ENCODE data around the gene PLA2G4E.

GRCh38 chr15:42042602-42043400 is 22.0 kb upstream of the PLA2G4E start:
- TF ChIP-seq EZH2 (IDR thresholded peaks at IDR 0.05; ENCODE audit: low read depth) (no peak), CTCF (conservative IDR thresholded peaks at IDR 0.05) (no peak)

Measured in PC-9 (cell line).